HG03432 (cell line): ENCODE data around the gene PCBP3.
"Not testable (repeated sequence)": the region's sequence is repeated elsewhere in the genome, so short reads cannot be mapped to it uniquely, and the experiment has no call there.

ENCODE experiments used
- ATAC-seq: cut with Tn5 transposase; IDR thresholded peaks from one replicate; pipeline ENCODE4 v1.9.1; 2021; ENCODE audit warnings: mild to moderate bottlenecking, moderate library complexity; ENCODE audit not compliant: unreplicated experiment

PCBP3 gene

GRCh38 chr21:45613396-45613795, 30.1 kb upstream of the PCBP3 start:
- ATAC-seq = no peak

DNA sequence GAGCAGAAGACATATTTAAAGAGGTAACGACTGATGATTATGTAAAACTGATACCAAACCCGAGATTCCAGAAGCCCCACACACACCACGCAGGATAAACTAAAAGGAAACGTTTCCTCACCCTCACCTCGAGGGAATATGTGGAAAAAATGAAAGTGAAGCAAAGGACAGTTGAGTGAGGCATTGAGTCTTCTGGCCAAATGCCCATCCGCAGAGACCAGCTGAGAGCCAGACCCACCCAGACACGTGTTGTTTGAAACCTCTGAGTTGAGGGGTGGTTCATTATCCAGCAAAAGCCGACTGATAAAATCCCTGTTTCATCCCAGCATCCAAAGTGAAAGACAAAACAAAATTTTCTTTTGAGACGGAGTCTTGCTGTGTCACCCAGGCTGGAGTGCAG, 29.6 kb upstream of the PCBP3 start:
- no peak for ATAC-seq

DNA sequence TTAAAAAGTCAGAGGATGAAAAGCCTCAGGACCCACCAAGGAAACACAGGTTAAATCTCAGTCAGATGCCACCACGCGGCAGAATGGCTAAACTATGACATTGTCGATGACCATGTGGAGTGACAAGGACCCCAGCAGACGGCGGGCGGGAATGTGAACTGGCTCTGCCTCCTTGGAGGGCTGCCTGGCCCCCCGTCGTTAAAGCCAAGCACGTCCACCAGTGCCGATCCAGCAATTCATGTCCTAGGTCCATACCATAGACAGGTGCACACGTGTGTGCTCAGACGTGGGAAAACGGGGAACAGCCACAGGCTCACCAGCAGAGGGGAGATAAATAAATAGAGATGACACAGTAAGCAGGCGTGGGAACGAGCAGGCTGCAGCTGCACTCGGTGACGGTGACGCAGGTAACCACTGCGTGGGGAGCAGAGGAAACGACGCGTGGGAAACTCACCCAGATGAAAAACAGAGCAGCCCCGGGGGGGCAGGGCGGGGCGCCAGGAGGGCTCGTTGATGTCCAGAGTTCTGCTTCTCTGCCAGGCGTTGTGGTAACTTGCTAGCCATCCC, 28.3 kb upstream of the PCBP3 start:
- ATAC-seq = no peak

GRCh38 chr21:45617021-45617921, 26.3 kb upstream of the PCBP3 start:
- ATAC-seq = no peak

- ATAC-seq = no peak
Observed at GRCh38 chr21:45618287-45618686, 25.2 kb upstream of the PCBP3 start.

GRCh38 chr21:45618846-45619485, 24.6 kb upstream of the PCBP3 start:
- no peak for ATAC-seq

GRCh38 chr21:45620201-45620923, 23.2 kb upstream of the PCBP3 start:
- no peak for ATAC-seq

- not testable (repeated sequence) for ATAC-seq
Observed at GRCh38 chr21:45621435-45622331, 21.8 kb upstream of the PCBP3 start.

- ATAC-seq = no peak
Observed at GRCh38 chr21:45622416-45623097, 21.0 kb upstream of the PCBP3 start.

DNA sequence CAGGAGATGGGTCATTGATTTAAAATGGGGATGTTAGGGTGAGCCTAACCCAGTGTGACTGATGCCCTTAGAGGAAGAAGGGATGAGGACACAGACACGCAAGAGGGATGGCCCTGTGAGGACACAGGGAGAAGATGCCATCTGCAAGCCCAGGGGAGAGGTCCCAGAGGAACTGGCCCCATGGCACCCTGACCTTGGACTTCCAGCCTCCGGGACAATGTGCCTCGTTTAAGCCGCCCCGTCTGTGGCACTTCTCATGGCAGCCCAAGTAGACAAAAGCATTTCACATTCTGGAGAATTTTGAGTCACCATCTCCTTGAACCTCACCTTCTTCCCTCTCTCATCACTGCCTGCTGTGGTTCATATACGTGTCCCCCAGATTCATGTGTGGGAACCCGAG, 20.1 kb upstream of the PCBP3 start:
- no peak for ATAC-seq

DNA sequence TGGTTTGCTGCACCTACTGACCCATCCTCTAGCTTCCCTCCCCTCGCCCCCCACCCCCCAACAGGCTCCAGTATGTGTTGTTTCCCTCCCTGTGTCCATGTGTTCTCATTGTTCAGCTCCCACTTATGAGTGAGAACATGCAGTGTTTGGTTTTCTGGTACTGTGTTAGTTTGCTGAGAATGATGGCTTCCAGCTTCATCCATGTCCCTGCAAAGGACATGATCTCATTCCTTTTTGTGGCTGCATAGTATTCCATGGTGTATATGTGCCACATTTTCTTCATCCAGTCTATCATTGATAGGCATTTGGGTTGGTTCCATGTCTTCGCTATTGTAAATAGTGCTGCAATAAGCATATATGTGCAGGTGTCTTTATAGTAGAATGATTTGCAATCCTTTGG, 17.4 kb upstream of the PCBP3 start:
- ATAC-seq = not testable (repeated sequence)

DNA sequence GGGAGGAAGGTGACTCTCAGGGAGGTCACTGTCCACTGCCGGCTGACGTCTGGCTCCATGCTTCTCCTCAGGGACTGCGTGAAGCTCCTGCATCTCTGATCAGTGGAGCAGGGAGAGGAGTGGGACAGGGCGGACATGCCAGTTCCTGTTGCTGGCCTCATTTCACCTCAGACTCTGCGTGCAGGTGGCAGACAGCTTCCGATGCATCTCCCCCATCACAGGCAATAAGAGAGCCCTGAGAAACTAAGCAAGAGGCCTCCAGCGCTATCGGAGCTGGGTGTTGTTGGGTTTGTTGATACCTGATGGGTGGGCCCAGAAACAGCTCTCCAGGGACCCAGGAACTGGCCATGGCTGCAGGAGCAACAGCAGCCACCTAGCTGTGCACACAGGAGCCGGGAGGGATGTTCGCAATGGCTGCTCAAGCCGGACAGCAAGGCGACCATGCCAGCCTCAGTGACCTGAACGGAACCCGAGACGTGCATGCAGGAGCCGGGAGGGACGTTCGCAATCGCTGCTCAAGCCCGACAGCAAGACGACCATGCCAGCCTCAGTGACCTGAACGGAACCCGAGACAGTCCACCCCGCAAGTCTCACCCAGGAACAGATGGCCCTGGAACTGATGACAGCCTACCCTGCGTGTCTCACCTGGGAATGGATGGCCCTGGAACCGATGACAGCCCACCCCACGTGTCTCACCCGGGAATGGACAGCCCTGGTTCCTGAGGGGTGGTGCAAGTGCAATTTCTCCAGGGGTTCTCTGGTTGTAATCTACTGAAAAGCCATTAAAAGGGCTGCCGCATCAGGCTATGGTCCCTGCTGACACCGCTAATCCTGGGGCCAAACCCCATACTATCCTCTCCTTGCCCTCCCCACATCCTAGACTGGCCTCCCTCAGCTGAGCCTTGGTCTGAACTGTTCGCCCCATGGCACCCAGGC, 14.2 kb upstream of the PCBP3 start:
- no peak for ATAC-seq

DNA sequence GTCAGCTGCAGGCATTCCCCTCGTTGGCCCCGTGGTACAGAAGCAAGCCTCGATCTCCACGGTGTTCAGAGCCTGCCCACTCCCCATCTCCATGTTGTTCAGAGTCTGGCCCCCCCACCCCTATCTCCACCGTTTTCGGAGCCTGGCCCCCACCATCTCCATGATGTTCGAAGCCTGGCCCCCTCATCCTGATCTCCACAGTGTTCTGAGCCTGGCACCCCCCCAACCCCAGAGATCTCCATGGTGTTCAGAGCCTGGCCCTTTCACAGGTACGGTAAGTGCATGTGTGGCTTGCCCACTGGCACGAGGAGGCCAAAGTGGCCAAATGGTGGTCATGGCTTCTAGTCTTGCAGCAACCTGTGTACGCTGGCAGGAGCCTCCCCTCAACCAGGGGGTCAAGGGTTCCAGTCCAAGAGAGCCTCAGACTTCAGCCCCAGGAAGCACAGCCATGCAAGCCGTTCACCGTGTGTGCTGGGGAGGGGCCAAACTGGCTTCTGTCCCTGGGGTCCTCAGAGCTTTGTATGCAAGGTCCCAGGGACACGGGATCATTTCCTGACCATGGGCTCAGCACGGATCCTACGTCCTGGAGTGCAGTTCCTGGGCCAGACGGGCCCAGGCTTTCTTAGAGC, 13.3 kb upstream of the PCBP3 start:
- ATAC-seq = no peak

- ATAC-seq = no peak
Observed at GRCh38 chr21:45630876-45631275, 12.6 kb upstream of the PCBP3 start.

- ATAC-seq = no peak
Observed at GRCh38 chr21:45631540-45631939, 12.0 kb upstream of the PCBP3 start.

- no peak for ATAC-seq
Observed at GRCh38 chr21:45632160-45632559, 11.4 kb upstream of the PCBP3 start.

GRCh38 chr21:45632637-45633251, 10.8 kb upstream of the PCBP3 start:
- ATAC-seq = no peak
